HEK293 (cell line): ENCODE measurements around the gene CHID1.
A peak's percentile ranks its signal among the peaks of the same experiment; 100 is the strongest.

ENCODE experiments used
- CTCF ChIA-PET: fragments of 350-600 bp; formaldehyde crosslinking; extraction: SDS; loops from one replicate; lab custom pipeline; 2021; ENCODE audit warnings: antibody characterized with exemption; lab: Yijun Ruan, JAX
- POLR2A ChIA-PET: fragments of 300-600 bp; formaldehyde crosslinking; extraction: SDS; loops from one replicate; lab custom pipeline; 2020; ENCODE audit warnings: antibody characterized with exemption, inconsistent platforms; lab: Yijun Ruan, JAX
- H3K27ac ChIP-seq: fragments of 200-500 bp; sonication (Bioruptor generic); 2 replicates; pipeline ENCODE4 v1.5.1; 2014; ENCODE audit warnings: low read depth, low read length, control low read depth, inconsistent platforms; ENCODE audit errors: extremely low read depth
- H3K36me3 ChIP-seq, 2 experiments: fragments of 200-500 bp in 1 of 2; sonication (Bioruptor generic) in 1 of 2; 1 replicate in 1 of 2; 2 replicates in 1 of 2; pipeline ENCODE4 v1.5.1; 2014 to 2017; ENCODE audit warnings: inconsistent platforms in 2 of 2, low read length in 2 of 2; ENCODE audit not compliant: control insufficient read depth in 2 of 2, insufficient read depth in 1 of 2
- H3K4me1 ChIP-seq: fragments of 200-500 bp; sonication (Bioruptor generic); 2 replicates; pipeline ENCODE4 v1.5.1; 2014; ENCODE audit warnings: mild to moderate bottlenecking, low read length, inconsistent platforms; ENCODE audit not compliant: control insufficient read depth, insufficient read depth
- H3K4me3 ChIP-seq: 2 replicates; pipeline ENCODE4 v1.5.1; 2011; ENCODE audit warnings: low read depth, mild to moderate bottlenecking, control low read depth, low read length, moderate library complexity
- H3K9me3 ChIP-seq: fragments of 200-500 bp; sonication (Bioruptor generic); 2 replicates; pipeline ENCODE4 v1.5.1; 2014; ENCODE audit warnings: low read depth, low read length, inconsistent platforms; ENCODE audit not compliant: control insufficient read depth, insufficient read depth
- GLIS1 ChIP-seq: fragments of 450-650 bp; formaldehyde crosslinking; IDR thresholded peaks from 2 replicates; pipeline ENCODE4 v1.5.1; 2016; ENCODE audit warnings: missing biosample characterization, missing genetic modification characterization
- KLF1 ChIP-seq: fragments of 450-650 bp; formaldehyde crosslinking; IDR thresholded peaks from 2 replicates; pipeline ENCODE4 v1.5.1; 2016; ENCODE audit warnings: missing biosample characterization, missing genetic modification characterization
- KLF9 ChIP-seq: fragments of 450-650 bp; formaldehyde crosslinking; IDR thresholded peaks from 2 replicates; pipeline ENCODE4 v1.5.1; 2016; ENCODE audit warnings: missing biosample characterization, missing genetic modification characterization, low read depth
- PRDM4 ChIP-seq: fragments of 450-650 bp; formaldehyde crosslinking; IDR thresholded peaks from 2 replicates; pipeline ENCODE4 v1.5.1; 2017; ENCODE audit warnings: missing biosample characterization, missing genetic modification characterization
- SP3 ChIP-seq: fragments of 450-650 bp; formaldehyde crosslinking; IDR thresholded peaks from 2 replicates; pipeline ENCODE4 v1.5.1; 2016; ENCODE audit warnings: missing biosample characterization, missing genetic modification characterization
- WT1 ChIP-seq: fragments of 450-650 bp; formaldehyde crosslinking; IDR thresholded peaks from 2 replicates; pipeline ENCODE4 v1.5.1; 2016; ENCODE audit warnings: missing biosample characterization, missing genetic modification characterization
- YY2 ChIP-seq: fragments of 450-650 bp; formaldehyde crosslinking; IDR thresholded peaks from 2 replicates; pipeline ENCODE4 v1.5.1; 2016; ENCODE audit warnings: missing biosample characterization, missing genetic modification characterization
- ZNF18 ChIP-seq: fragments of 450-650 bp; formaldehyde crosslinking; IDR thresholded peaks from 2 replicates; pipeline ENCODE4 v1.5.1; 2016; ENCODE audit warnings: missing biosample characterization, missing genetic modification characterization
- ZNF404 ChIP-seq: fragments of 450-650 bp; formaldehyde crosslinking; IDR thresholded peaks from 2 replicates; pipeline ENCODE4 v1.5.1; 2017; ENCODE audit warnings: missing biosample characterization, missing genetic modification characterization
- ZNF416 ChIP-seq: fragments of 450-650 bp; formaldehyde crosslinking; IDR thresholded peaks from 2 replicates; pipeline ENCODE4 v1.5.1; 2016; ENCODE audit warnings: missing biosample characterization, missing genetic modification characterization
- ZNF433 ChIP-seq: fragments of 450-650 bp; formaldehyde crosslinking; IDR thresholded peaks from 2 replicates; pipeline ENCODE4 v1.5.1; 2016; ENCODE audit warnings: missing biosample characterization, missing genetic modification characterization, low read depth
- ZNF549 ChIP-seq: fragments of 450-650 bp; IDR thresholded peaks from 2 replicates; pipeline ENCODE4 v1.5.1; 2018; ENCODE audit warnings: missing biosample characterization, missing genetic modification characterization, mild to moderate bottlenecking, inconsistent platforms, moderate library complexity
- ZNF555 ChIP-seq: fragments of 450-650 bp; formaldehyde crosslinking; conservative IDR thresholded peaks from 2 replicates; pipeline ENCODE4 v1.5.1; 2017; ENCODE audit warnings: missing biosample characterization, mild to moderate bottlenecking, missing genetic modification characterization, inconsistent platforms
- ZNF600 ChIP-seq: fragments of 450-650 bp; formaldehyde crosslinking; IDR thresholded peaks from 2 replicates; pipeline ENCODE4 v1.5.1; 2016; ENCODE audit warnings: missing biosample characterization, missing genetic modification characterization
- ZNF621 ChIP-seq: fragments of 450-650 bp; formaldehyde crosslinking; IDR thresholded peaks from 2 replicates; pipeline ENCODE4 v1.5.1; 2017; ENCODE audit warnings: missing biosample characterization, missing genetic modification characterization
- ZNF707 ChIP-seq: fragments of 450-650 bp; formaldehyde crosslinking; IDR thresholded peaks from 2 replicates; pipeline ENCODE4 v1.5.1; 2016; ENCODE audit warnings: missing biosample characterization, missing genetic modification characterization
- ZNF777 ChIP-seq: fragments of 450-650 bp; formaldehyde crosslinking; IDR thresholded peaks from 2 replicates; pipeline ENCODE4 v1.5.1; 2017; ENCODE audit warnings: missing biosample characterization, missing genetic modification characterization, borderline replicate concordance
- ZSCAN23 ChIP-seq: fragments of 450-650 bp; formaldehyde crosslinking; IDR thresholded peaks from 2 replicates; pipeline ENCODE4 v1.5.1; 2016; ENCODE audit warnings: missing biosample characterization, missing genetic modification characterization

The CHID1 gene

DNA sequence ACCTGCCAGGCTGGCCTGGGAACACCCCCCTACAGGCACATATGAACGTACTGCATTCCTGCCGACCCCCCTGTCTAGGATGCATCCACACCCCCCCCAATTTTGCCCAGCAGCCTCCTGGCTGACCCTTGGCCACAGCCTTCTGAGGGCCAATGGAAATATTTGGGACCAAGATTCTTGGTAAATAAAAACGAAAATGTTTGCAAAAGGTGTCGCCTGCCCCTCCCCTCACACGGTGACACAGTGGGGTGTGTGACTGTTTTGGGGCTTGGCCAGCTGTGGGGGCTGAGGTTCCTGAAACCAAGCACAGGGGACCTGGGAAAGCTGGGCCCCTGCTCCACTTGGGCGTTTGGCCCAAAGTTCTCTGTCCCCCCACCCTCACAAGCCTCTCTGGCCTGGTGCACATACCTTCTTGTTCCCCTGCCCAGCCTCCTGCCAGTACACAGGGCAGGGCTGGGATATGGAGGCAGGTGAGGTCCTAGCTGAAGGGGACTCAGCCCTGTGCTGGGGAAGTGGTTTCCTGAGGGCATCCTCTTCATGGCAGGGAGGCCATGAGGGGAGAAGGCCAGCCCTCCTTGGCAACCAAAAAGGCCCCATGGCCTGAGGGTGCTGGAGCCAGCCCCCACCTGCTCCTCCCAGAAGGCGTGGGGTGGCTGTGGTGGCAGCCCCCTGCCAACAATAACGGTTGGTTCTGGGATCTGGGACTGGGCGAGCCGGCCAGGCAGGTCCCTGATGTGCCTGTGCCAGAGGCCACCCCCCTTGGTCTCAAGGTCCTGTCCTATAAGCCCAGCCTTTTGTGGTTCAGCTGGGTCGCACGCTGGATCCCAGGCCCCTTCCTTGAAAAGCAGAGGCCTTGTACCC is 85.0 kb downstream of the CHID1 start:
- Histone ChIP-seq H3K36me3 (peaks cover 0 to 49% of the 10 kb centered on the region in 2 experiments; a peak in 2 of 3 replicates), H3K9me3 (no peaks in the 10 kb centered on the region), H3K4me1 (no peaks in the 10 kb centered on the region), H3K4me3 (no peak overlapping the region), H3K27ac (no peak overlapping the region)
- TF ChIP-seq ZSCAN23 (tag by site-specific recombination) (no peak), GLIS1 (tag by site-specific recombination) (peak; percentile 56), ZNF404 (tag by site-specific recombination) (no peak), KLF1 (tag by site-specific recombination) (peak; percentile 76), ZNF18 (tag by site-specific recombination) (no peak), ZNF777 (tag by site-specific recombination) (no peak), ZNF433 (no peak), ZNF416 (tag by site-specific recombination) (no peak), KLF9 (tag by site-specific recombination) (no peak)
- ChIA-PET POLR2A (interaction anchor here (0.6 to 1.0 kb wide), 4 partner anchors 8 to 18 kb away, joined by 3 to 6 read pairs (median 4); partner anchors contain the start of gene TSPAN4), CTCF (no interaction called here)

DNA sequence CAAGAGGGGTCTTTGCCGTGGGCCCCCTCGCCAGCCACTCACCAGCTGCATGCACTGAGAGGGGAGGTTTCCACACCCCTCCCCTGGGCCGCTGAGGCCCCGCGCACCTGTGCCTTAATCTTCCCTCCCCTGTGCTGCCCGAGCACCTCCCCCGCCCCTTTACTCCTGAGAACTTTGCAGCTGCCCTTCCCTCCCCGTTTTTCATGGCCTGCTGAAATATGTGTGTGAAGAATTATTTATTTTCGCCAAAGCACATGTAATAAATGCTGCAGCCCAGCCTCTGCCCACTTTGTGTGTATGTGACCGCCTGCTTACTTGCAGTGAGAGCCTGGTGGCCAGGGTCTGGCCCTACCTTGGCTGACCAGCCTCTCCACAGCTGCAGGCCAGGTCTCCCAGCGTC is 85.7 kb downstream of the CHID1 start:
- POLR2A ChIA-PET, result interaction anchor here (0.7 kb wide), 1 partner anchor 9 kb away, joined by 4 read pairs; no protein-coding TSS in a partner anchor

DNA sequence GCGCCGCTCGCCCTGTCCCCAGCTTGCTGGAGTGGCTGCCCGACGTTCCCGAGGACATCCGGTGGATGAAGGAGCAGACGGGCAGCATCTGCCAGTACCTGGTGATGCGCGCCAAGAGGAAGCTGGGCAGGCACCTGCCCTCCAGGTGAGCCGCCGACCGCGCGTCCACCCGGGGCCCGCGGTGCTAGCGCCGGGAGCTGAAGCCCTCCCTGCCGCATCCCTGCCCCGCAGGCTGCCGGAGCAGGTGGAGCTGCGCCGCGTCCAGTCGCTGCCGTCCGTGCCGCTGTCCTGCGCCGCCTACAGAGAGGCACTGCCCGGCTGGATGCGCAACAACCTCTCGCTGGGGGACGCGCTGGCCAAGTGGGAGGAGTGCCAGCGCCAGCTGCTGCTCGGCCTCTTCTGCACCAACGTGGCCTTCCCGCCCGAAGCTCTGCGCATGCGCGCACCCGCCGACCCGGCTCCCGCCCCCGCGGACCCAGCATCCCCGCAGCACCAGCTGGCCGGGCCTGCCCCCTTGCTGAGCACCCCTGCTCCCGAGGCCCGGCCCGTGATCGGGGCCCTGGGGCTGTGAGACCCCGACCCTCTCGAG is 86.2 kb downstream of the CHID1 start:
- TF ChIP-seq PRDM4 (no peak), ZNF549 (no peak), YY2 (tag by site-specific recombination) (no peak), ZNF707 (no peak), ZNF555 (tag by site-specific recombination) (no peak), SP3 (no peak), ZNF621 (tag by site-specific recombination) (no peak)
- Histone ChIP-seq H3K27ac (no peak overlapping the region), H3K36me3 (peaks cover 0 to 44% of the 10 kb centered on the region in 2 experiments; a peak in 2 of 3 replicates), H3K9me3 (no peaks in the 10 kb centered on the region), H3K4me3 (no peak overlapping the region), H3K4me1 (0 out of 2 replicates have a peak, but pooled peaks cover 3% of the 10 kb centered on the region)
- ChIA-PET CTCF (no interaction called here), POLR2A (interaction anchor here (1.4 kb wide), 1 partner anchor 8 kb away, joined by 6 read pairs; the partner anchor contains the start of gene CD151)

More for the DNA sequence above, 85.7 kb downstream of the CHID1 start:
- CTCF ChIA-PET, result no interaction called here
- Histone ChIP-seq H3K4me3 (no peak overlapping the region), H3K36me3 (peaks cover 0 to 49% of the 10 kb centered on the region in 2 experiments; a peak in 2 of 3 replicates), H3K4me1 (0 out of 2 replicates have a peak, but pooled peaks cover 3% of the 10 kb centered on the region), H3K9me3 (no peaks in the 10 kb centered on the region)
- TF ChIP-seq WT1 (peak; percentile 12; the same call in 1 of the 2 replicates), ZNF600 (no peak)
- TF ChIP-seq, all 188 proteins: peak for 1
- no peak overlapping the region for H3K27ac ChIP-seq
